ENCODE results near the gene ATP1A2.
A peak's percentile ranks its signal among the peaks of the same experiment; 100 is the strongest.

ATP1A2 gene

GRCh38 chr1:160192234-160192633 is 76.7 kb downstream of the ATP1A2 start:
- H3K18ac ChIP-seq (ENCODE audit: low read length): no peak overlapping the region
- H2BK5ac ChIP-seq (ENCODE audit: low read depth, low read length, poor library complexity): no peak overlapping the region
- no peak overlapping the region for H2BK12ac ChIP-seq (ENCODE audit: low read length)
- no peak overlapping the region for H3K14ac ChIP-seq (ENCODE audit: low read length)
- no peak overlapping the region for H4K91ac ChIP-seq (ENCODE audit: low read depth, low read length)
- H3K4me1 ChIP-seq (ENCODE audit: control insufficient read depth in 1 of 2, insufficient read depth in 2 of 2, low read length in 2 of 2): peaks cover 8% of the 10 kb centered on the region in 2 experiments
- H3K4me2 ChIP-seq (ENCODE audit: low read length): no peak overlapping the region
- DNase-seq: peak in 1 of 2 donors; percentile 36
- H3K23ac ChIP-seq (ENCODE audit: low read length): no peak overlapping the region
- no peak overlapping the region for H4K12ac ChIP-seq (ENCODE audit: low read depth, low read length)
- H3K9ac ChIP-seq (ENCODE audit: low read length): no peak overlapping the region
- H3K9me3 ChIP-seq (ENCODE audit: insufficient read depth, low read depth, low read length): peaks cover 12% of the 10 kb centered on the region
- H3K4ac ChIP-seq (ENCODE audit: low read depth, low read length): no peak overlapping the region
- no peak overlapping the region for H4K8ac ChIP-seq (ENCODE audit: low read depth, low read length)
- H2BK120ac ChIP-seq (ENCODE audit: insufficient read depth, low read length, poor library complexity): no peak overlapping the region
- H3K36me3 ChIP-seq (ENCODE audit: control insufficient read depth in 1 of 2, insufficient read depth in 2 of 2, low read length in 2 of 2): peaks cover 0 to 7% of the 10 kb centered on the region in 2 experiments
- no peak overlapping the region for H2AFZ ChIP-seq (ENCODE audit: insufficient read depth, low read length, poor library complexity)
- peaks cover 2% of the 10 kb centered on the region for H3K79me1 ChIP-seq (ENCODE audit: low read length)
- H3K79me2 ChIP-seq (ENCODE audit: control insufficient read depth, insufficient read depth, low read length, poor library complexity): no peaks in the 10 kb centered on the region
- H3K4me3 ChIP-seq (ENCODE audit: low read depth, low read length): no peak overlapping the region
- H2AK5ac ChIP-seq (ENCODE audit: low read length): no peak overlapping the region
- no peaks in the 10 kb centered on the region for H3K27me3 ChIP-seq (ENCODE audit: insufficient read depth, low read length)
- H3K27ac ChIP-seq (ENCODE audit: low read depth, low read length): no peak overlapping the region

Measured in trophoblast cell (in vitro differentiated cells and primary cell).